ENCODE results near the gene ARHGEF3. TPM values are rescaled to one million over a fixed set of nuclear protein-coding genes. Genes with fewer than 3 reads are reported as not detected.
A peak's percentile ranks its signal among the peaks of the same experiment; 100 is the strongest.

Gene ARHGEF3
- total RNA-seq, 2 experiments from 2014 or later: 63.0 to 66.5 TPM

DNA sequence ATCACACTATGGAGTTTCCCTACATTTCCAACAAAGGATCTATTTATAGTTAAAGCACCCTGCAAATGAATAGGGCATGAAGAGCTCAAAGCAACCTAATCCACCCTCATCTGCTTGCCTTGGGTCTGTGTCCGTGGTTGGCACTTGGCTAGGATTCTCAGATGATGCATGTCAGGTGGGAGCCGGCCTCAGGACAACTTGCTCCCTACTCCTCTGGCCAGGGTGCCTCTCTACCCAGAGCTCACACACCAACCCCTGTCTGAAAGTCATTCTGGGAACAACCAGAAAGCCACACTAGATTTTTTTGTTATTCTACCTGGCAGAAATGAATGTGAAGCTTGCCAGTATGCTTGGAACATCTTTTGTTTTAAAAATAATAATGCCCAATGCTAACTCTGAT lies 13.2 kb downstream of the ARHGEF3 start:
- intact Hi-C loops (cut with micrococcal nuclease): loop anchor here (5.0 kb wide), 1 partner anchor 36 kb away; no protein-coding TSS in a partner anchor
- ChIA-PET CTCF (interaction anchor here (1.0 to 15.2 kb wide), 8 partner anchors 9 to 200 kb away, joined by 3 to 212 read pairs (median 8); partner anchors contain the start of gene ARHGEF3), POLR2A (interaction anchor here (0.7 to 5.0 kb wide), 11 partner anchors 9 to 129 kb away, joined by 3 to 44 read pairs (median 4); partner anchors contain the start of gene ARHGEF3)
- TF ChIP-seq, protein P1, sequence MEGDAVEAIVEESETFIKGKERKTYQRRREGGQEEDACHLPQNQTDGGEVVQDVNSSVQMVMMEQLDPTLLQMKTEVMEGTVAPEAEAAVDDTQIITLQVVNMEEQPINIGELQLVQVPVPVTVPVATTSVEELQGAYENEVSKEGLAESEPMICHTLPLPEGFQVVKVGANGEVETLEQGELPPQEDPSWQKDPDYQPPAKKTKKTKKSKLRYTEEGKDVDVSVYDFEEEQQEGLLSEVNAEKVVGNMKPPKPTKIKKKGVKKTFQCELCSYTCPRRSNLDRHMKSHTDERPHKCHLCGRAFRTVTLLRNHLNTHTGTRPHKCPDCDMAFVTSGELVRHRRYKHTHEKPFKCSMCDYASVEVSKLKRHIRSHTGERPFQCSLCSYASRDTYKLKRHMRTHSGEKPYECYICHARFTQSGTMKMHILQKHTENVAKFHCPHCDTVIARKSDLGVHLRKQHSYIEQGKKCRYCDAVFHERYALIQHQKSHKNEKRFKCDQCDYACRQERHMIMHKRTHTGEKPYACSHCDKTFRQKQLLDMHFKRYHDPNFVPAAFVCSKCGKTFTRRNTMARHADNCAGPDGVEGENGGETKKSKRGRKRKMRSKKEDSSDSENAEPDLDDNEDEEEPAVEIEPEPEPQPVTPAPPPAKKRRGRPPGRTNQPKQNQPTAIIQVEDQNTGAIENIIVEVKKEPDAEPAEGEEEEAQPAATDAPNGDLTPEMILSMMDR (IDR thresholded peaks at IDR 0.05): no peak
- ATAC-seq (peak; percentile 6), DNase-seq (no peak)
- peaks cover 35% of the 10 kb centered on the region for H3K36me3 Mint-ChIP-seq (ENCODE audit: low read depth)
- no peaks in the 10 kb centered on the region for H3K27me3 Mint-ChIP-seq
- H3K4me1 Mint-ChIP-seq (ENCODE audit: low read depth): peaks cover 91% of the 10 kb centered on the region
- H3K27ac Mint-ChIP-seq: peak overlapping the region; percentile 92
- H3K4me3 Mint-ChIP-seq: peak overlapping the region; percentile 43
- no peaks in the 10 kb centered on the region for H3K9me3 Mint-ChIP-seq

DNA sequence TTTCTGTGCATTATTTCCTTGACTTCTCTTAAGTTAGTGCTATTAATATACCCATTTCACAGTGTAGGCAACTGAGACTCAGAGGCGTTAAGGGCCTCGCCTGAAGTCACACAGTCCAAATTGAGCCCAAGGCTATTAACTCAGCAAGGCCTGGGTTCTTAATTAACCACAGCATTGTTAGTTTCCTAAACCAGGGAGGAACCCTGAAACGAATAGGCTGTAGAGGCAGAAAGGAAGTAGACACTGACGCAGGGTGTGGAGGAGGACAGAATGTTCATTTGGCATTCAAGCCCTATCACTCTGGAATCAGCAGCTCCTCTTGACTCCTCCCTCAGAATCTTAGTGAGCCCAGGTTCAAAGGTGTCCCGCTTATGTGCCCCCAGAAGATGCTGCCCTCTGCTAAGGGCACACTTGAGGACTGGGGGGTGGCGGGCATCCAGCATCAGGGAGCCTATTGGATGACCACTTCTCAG lies 13.9 kb downstream of the ARHGEF3 start:
- peaks cover 98% of the 10 kb centered on the region for H3K4me1 Mint-ChIP-seq (ENCODE audit: low read depth)
- POLR2A ChIA-PET: interaction anchor here (0.9 to 5.0 kb wide), 7 partner anchors 8 to 93 kb away, joined by 3 to 44 read pairs (median 5); partner anchors contain the start of gene ARHGEF3
- TF ChIP-seq, protein P1 (IDR thresholded peaks at IDR 0.05): no peak
- CTCF ChIA-PET: interaction anchor here (1.3 to 15.2 kb wide), 6 partner anchors 9 to 201 kb away, joined by 4 to 212 read pairs (median 8); partner anchors contain the start of gene ARHGEF3
- peaks cover 39% of the 10 kb centered on the region for H3K36me3 Mint-ChIP-seq (ENCODE audit: low read depth)
- peak overlapping the region; percentile 92 for H3K27ac Mint-ChIP-seq
- peak; percentile 69 for DNase-seq
- no peaks in the 10 kb centered on the region for H3K9me3 Mint-ChIP-seq
- intact Hi-C loops (cut with micrococcal nuclease): loop anchor here (5.0 kb wide), 1 partner anchor 36 kb away; no protein-coding TSS in a partner anchor
- H3K4me3 Mint-ChIP-seq: peak overlapping the region; percentile 43
- H3K27me3 Mint-ChIP-seq: no peaks in the 10 kb centered on the region
- peak; percentile 42 for ATAC-seq

DNA sequence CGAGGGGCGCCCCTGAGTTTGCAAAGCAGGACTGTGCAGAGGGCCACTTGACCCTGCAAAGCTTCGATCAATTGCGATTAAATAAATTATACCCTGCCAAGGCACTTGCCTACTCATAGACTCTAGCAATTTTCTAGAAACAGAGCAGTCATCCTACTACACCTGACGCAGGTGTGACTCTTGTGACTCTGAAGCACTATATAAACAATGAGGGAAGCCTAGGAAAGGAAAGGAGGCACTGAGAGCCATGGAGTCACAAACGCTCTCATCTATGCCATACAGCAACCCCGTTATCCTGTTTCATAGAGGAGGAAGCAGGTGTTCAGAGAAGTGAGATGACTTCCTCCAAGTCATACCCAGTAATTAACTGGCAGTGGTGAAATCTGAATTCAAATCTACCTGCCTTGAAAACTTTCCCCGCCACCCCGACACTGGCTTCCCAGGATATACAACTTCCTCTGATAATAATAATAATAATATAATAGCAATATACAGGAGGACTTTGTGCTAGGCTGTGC lies 14.4 kb downstream of the ARHGEF3 start:
- POLR2A ChIA-PET: interaction anchor here (1.2 to 4.2 kb wide), 6 partner anchors 8 to 52 kb away, joined by 3 to 26 read pairs (median 6); no protein-coding TSS in a partner anchor
- ATAC-seq: no peak
- Mint-ChIP-seq H3K4me3 (peak overlapping the region; percentile 28), H3K36me3 (ENCODE audit: low read depth) (peaks cover 40% of the 10 kb centered on the region), H3K9me3 (no peaks in the 10 kb centered on the region), H3K27me3 (no peaks in the 10 kb centered on the region), H3K4me1 (ENCODE audit: low read depth) (peaks cover 98% of the 10 kb centered on the region), H3K27ac (peak overlapping the region; percentile 92)
- CTCF ChIA-PET: interaction anchor here (1.7 to 15.2 kb wide), 3 partner anchors 12 to 32 kb away, joined by 5 to 212 read pairs (median 22); partner anchors contain the start of gene ARHGEF3
- TF ChIP-seq, protein P1 (IDR thresholded peaks at IDR 0.05): no peak
- intact Hi-C loops (cut with micrococcal nuclease): loop anchor here (5.0 kb wide), 1 partner anchor 35 kb away; no protein-coding TSS in a partner anchor
- no peak for DNase-seq

DNA sequence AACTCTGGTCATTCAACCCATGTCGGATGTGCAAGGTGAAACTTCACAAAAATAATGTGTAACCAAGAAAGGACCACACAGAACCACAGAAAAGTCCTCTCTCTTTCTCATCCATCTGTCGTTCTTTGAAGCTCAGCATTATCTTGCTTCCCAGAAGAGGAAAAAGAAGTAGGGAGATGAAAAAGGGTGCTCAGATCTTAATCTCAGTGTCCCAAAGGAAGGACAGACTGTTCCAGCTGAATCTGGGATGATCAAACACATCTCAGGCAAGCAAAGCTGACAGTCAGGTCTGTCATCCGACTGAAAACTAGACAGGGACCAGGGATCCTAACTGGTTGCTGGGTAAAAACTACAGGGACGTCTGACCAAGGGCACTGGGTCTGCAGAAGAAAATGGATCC lies 16.2 kb downstream of the ARHGEF3 start:
- intact Hi-C loops (cut with micrococcal nuclease): loop anchor here (5.0 kb wide), 1 partner anchor 33 kb away; no protein-coding TSS in a partner anchor
- TF ChIP-seq, protein P1 (IDR thresholded peaks at IDR 0.05): no peak
- ChIA-PET CTCF (interaction anchor here (1.2 to 15.2 kb wide), 4 partner anchors 11 to 83 kb away, joined by 3 to 212 read pairs (median 6); partner anchors contain the start of gene ARHGEF3), POLR2A (interaction anchor here (1.2 to 2.4 kb wide), 8 partner anchors 10 to 78 kb away, joined by 3 to 13 read pairs (median 6); partner anchors contain the start of gene ARHGEF3)
- Mint-ChIP-seq H3K27ac (peak overlapping the region; percentile 92), H3K27me3 (no peaks in the 10 kb centered on the region), H3K4me1 (ENCODE audit: low read depth) (peaks cover 97% of the 10 kb centered on the region), H3K4me3 (peak overlapping the region; percentile 28), H3K9me3 (peaks cover 3% of the 10 kb centered on the region), H3K36me3 (ENCODE audit: low read depth) (peaks cover 51% of the 10 kb centered on the region)
- DNase-seq (no peak), ATAC-seq (no peak)

Data from activated CD8-positive, alpha-beta T cell treated with anti-CD3 and anti-CD28 coated beads for 36 hours (primary cell).